Activated CD8-positive, alpha-beta T cell treated with anti-CD3 and anti-CD28 coated beads, Interleukin-2, amount 10 ng/mL, durations not matched to agents 7 days and 5 days (primary cell): Measurements from ENCODE around the gene GNG13. TPM values are rescaled to one million over a fixed set of nuclear protein-coding genes. Genes with fewer than 3 reads are reported as not detected.
"Not testable (repeated sequence)": the region's sequence is repeated elsewhere in the genome, so short reads cannot be mapped to it uniquely, and the experiment has no call there.

Experiments
- ATAC-seq: fragments of 150-1000 bp; cut with Tn5 transposase; one replicate; pipeline ENCODE4 v1.10.0; 2021; ENCODE audit warnings: moderate library complexity
- CTCF ChIA-PET: fragments of 350-600 bp; sonication (Branson Sonifier 250); formaldehyde crosslinking; loops from one replicate; lab custom pipeline; 2021; ENCODE audit warnings: antibody characterized with exemption; lab: Charles Lee
- POLR2A ChIA-PET: fragments of 350-600 bp; sonication (Branson Sonifier 250); formaldehyde crosslinking; loops from one replicate; lab custom pipeline; 2021; ENCODE audit warnings: antibody characterized with exemption; lab: Charles Lee
- DNase-seq: peaks from one replicate; pipeline ENCODE4 v3.0.0-alpha.2; 2020
- H3K27ac Mint-ChIP-seq: one replicate; pipeline ENCODE4 v1.8.0; 2021; ENCODE audit warnings: mild to moderate bottlenecking, mixed read lengths
- H3K27me3 Mint-ChIP-seq: one replicate; pipeline ENCODE4 v1.8.0; 2021; ENCODE audit warnings: low read depth, mixed read lengths
- H3K36me3 Mint-ChIP-seq: one replicate; pipeline ENCODE4 v1.8.0; 2021; ENCODE audit warnings: low read depth, mixed read lengths
- H3K4me1 Mint-ChIP-seq: one replicate; pipeline ENCODE4 v1.8.0; 2021; ENCODE audit warnings: low read depth, mixed read lengths
- H3K4me3 Mint-ChIP-seq: one replicate; pipeline ENCODE4 v1.8.0; 2021; ENCODE audit warnings: mild to moderate bottlenecking, mixed read lengths
- H3K9me3 Mint-ChIP-seq: one replicate; pipeline ENCODE4 v1.8.0; 2022; ENCODE audit warnings: mixed read lengths; ENCODE audit not compliant: insufficient read depth
- total RNA-seq, 2 experiments: library from RNA; stranded (reverse); gene quantifications; one replicate each; pipeline ENCODE4 v1.2.3, GENCODE V29; 2021

GNG13 gene
- total RNA-seq, 2 experiments from 2014 or later, result not detected

GRCh38 chr16:760545-761343 is 39.8 kb downstream of the GNG13 start, which contains the start of gene MSLN:
MSLN (plus strand) TSS chr16:760734; CDS start chr16:762681, 1,947 bp downstream.
- Mint-ChIP-seq H3K27me3 (peaks cover 4% of the 10 kb centered on the region), H3K27ac (no peak within 1 kb of the TSS), H3K4me1 (peaks cover 5% of the 10 kb centered on the region), H3K9me3 (no peaks in the 10 kb centered on the region), H3K36me3 (no peaks in the 10 kb centered on the region), H3K4me3 (no peak within 1 kb of the TSS)
- no peak for DNase-seq
- no peak for ATAC-seq
- ChIA-PET CTCF (no interaction called here), POLR2A (no interaction called here)

DNA sequence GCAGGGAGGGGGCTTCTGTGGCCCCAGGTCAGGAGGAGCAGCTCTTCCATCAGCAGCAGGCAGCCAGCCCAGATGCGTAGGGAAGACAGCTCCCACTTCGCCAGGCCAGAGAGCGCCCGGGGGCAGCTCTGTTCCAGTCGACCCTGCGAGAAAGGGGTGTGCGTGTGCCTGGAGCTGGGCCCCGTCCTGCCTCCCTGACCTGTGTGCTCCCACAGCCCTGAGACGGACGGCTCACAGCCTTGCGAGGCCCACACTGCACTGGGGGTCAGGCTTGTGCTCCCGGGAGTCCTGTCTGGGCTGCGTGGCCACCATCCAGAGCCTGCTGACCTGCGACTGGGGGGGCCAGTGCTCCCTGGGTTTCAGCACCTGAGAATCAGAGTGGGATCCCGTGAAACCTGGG is 40.5 kb downstream of the GNG13 start:
- peaks cover 4% of the 10 kb centered on the region for H3K27me3 Mint-ChIP-seq
- no peak overlapping the region for H3K27ac Mint-ChIP-seq
- DNase-seq (no peak), ATAC-seq (no peak)
- peaks cover 5% of the 10 kb centered on the region for H3K4me1 Mint-ChIP-seq
- ChIA-PET CTCF (no interaction called here), POLR2A (no interaction called here)
- H3K4me3 Mint-ChIP-seq, result no peak overlapping the region
- no peaks in the 10 kb centered on the region for H3K9me3 Mint-ChIP-seq
- H3K36me3 Mint-ChIP-seq, result no peaks in the 10 kb centered on the region

DNA sequence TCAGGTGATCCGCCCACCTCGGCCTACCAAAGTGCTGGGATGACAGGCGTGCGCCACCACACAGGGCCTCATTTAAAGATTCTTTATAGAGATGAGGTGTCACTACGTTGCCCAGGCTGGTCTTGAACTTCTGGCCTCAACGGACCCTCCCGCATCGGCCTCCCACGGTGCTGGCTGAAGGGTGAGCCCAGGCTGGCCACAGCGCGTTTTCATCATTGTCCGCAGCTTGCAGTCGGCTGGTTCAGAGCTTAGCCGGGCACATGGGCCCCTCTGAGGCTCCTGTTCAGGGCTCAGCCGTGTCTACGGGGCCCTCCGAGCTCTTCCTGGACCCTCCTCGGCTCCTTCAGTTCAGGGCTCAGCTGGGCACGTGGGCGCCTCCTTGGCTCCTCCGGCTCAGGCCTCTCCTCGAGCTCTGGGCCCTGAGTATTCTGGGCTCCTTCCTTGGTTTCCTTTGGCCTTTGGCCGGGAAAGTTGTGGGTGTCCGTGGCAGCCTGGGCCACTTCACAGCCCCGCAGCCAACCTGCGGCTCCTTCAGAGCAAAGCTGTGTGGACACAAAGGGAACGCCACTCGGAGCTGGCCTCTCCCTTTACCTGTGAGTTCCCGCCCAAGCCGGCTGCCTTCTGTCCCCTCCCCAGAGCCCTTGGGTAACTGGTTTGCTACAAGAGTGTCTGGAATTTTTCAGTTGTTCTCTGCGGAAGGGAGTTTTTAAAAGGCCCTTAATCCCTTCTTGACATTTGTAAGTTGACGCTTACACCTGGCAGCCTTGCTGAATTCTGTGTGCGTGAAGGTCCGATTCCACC is 41.2 kb downstream of the GNG13 start:
- CTCF ChIA-PET, result no interaction called here
- ATAC-seq, result no peak
- H3K27ac Mint-ChIP-seq, result no peak overlapping the region
- H3K9me3 Mint-ChIP-seq, result no peaks in the 10 kb centered on the region
- H3K4me3 Mint-ChIP-seq, result no peak overlapping the region
- no peaks in the 10 kb centered on the region for H3K36me3 Mint-ChIP-seq
- POLR2A ChIA-PET, result no interaction called here
- H3K27me3 Mint-ChIP-seq, result peaks cover 4% of the 10 kb centered on the region
- no peak for DNase-seq
- peaks cover 7% of the 10 kb centered on the region for H3K4me1 Mint-ChIP-seq

- Mint-ChIP-seq H3K4me1 (peaks cover 7% of the 10 kb centered on the region), H3K27me3 (peaks cover 6% of the 10 kb centered on the region), H3K9me3 (no peaks in the 10 kb centered on the region), H3K4me3 (no peak overlapping the region), H3K36me3 (no peaks in the 10 kb centered on the region), H3K27ac (no peak overlapping the region)
- POLR2A ChIA-PET, result no interaction called here
- ATAC-seq (no peak), DNase-seq (no peak)
- CTCF ChIA-PET, result interaction anchor here (0.8 to 1.5 kb wide), 2 partner anchors 13 to 40 kb away, joined by 3 read pairs; no protein-coding TSS in a partner anchor
These were observed 44.1 kb downstream of the GNG13 start for GRCh38 chr16:756428-756827.

DNA sequence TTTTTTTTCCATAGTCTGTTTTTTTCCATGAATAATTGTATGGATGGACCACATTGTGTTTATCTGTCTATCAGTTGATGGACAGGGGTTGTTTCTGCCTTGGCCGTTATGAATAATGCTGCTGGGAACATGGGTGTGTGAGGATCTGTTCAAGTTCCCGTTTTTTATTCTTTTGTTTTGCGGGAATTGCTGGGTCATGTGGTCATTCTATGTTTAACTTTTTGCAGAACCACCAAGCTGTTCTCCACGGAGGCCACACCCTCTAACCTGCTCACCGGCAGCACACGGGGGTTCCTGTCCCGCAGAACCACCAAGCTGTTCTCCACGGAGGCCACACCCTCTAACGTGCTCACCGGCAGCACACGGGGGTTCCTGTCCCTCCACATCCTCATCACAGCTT is 45.9 kb downstream of the GNG13 start:
- no peak overlapping the region for H3K4me3 Mint-ChIP-seq
- H3K36me3 Mint-ChIP-seq, result no peaks in the 10 kb centered on the region
- DNase-seq, result no peak
- peaks cover 6% of the 10 kb centered on the region for H3K27me3 Mint-ChIP-seq
- CTCF ChIA-PET, result no interaction called here
- no peak for ATAC-seq
- no peaks in the 10 kb centered on the region for H3K9me3 Mint-ChIP-seq
- H3K4me1 Mint-ChIP-seq, result peaks cover 7% of the 10 kb centered on the region
- POLR2A ChIA-PET, result no interaction called here
- no peak overlapping the region for H3K27ac Mint-ChIP-seq

GRCh38 chr16:754121-754607 is 46.4 kb downstream of the GNG13 start:
- H3K9me3 Mint-ChIP-seq, H3K27ac Mint-ChIP-seq, POLR2A ChIA-PET, ATAC-seq, CTCF ChIA-PET, H3K27me3 Mint-ChIP-seq, DNase-seq, H3K4me1 Mint-ChIP-seq, H3K36me3 Mint-ChIP-seq, H3K4me3 Mint-ChIP-seq: not testable (repeated sequence)

DNA sequence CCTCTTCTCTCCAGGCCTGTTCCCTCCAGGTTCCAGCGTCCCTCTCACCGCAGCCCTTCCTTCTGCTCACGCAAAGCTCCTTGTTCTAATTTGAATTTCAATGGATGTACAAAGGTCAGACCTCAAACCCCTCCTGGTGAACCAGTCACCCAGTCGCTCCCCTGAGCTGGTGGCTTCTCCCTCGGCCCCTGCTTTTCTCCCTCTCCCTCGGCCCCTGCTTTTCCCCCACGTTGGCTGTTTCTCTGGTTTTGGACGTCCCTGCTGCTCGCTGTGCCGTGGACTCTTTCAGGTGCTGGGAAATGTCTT is 48.6 kb downstream of the GNG13 start:
- no peak overlapping the region for H3K27ac Mint-ChIP-seq
- H3K36me3 Mint-ChIP-seq, result no peaks in the 10 kb centered on the region
- POLR2A ChIA-PET, result no interaction called here
- CTCF ChIA-PET, result interaction anchor here (3.0 kb wide), 1 partner anchor 11 kb away, joined by 15 read pairs; the partner anchor contains the start of gene CIAO3
- ATAC-seq, result no peak
- H3K4me1 Mint-ChIP-seq, result peaks cover 2% of the 10 kb centered on the region
- no peaks in the 10 kb centered on the region for H3K9me3 Mint-ChIP-seq
- H3K4me3 Mint-ChIP-seq, result no peak overlapping the region
- no peak for DNase-seq
- H3K27me3 Mint-ChIP-seq, result peaks cover 2% of the 10 kb centered on the region

GRCh38 chr16:751152-752006 is 49.2 kb downstream of the GNG13 start:
- Mint-ChIP-seq H3K4me3 (no peak overlapping the region), H3K27me3 (peaks cover 2% of the 10 kb centered on the region), H3K27ac (no peak overlapping the region), H3K36me3 (no peaks in the 10 kb centered on the region), H3K4me1 (peaks cover 2% of the 10 kb centered on the region), H3K9me3 (no peaks in the 10 kb centered on the region)
- POLR2A ChIA-PET, result no interaction called here
- CTCF ChIA-PET, result interaction anchor here (3.0 kb wide), 1 partner anchor 10 kb away, joined by 15 read pairs; the partner anchor contains the start of gene CIAO3
- ATAC-seq (no peak), DNase-seq (no peak)

- no peaks in the 10 kb centered on the region for H3K9me3 Mint-ChIP-seq
- ATAC-seq (no peak), DNase-seq (no peak)
- H3K4me3 Mint-ChIP-seq, result no peak overlapping the region
- ChIA-PET POLR2A (no interaction called here), CTCF (interaction anchor here (3.0 kb wide), 1 partner anchor 9 kb away, joined by 15 read pairs; the partner anchor contains the start of gene CIAO3)
- H3K27ac Mint-ChIP-seq, result no peak overlapping the region
- peaks cover 2% of the 10 kb centered on the region for H3K4me1 Mint-ChIP-seq
- peaks cover 2% of the 10 kb centered on the region for H3K27me3 Mint-ChIP-seq
- no peaks in the 10 kb centered on the region for H3K36me3 Mint-ChIP-seq
These were observed 50.0 kb downstream of the GNG13 start for GRCh38 chr16:750485-750884.

GRCh38 chr16:749010-749409 is 51.5 kb downstream of the GNG13 start:
- Mint-ChIP-seq H3K4me1 (no peaks in the 10 kb centered on the region), H3K9me3 (no peaks in the 10 kb centered on the region), H3K4me3 (no peak overlapping the region), H3K27ac (no peak overlapping the region), H3K36me3 (no peaks in the 10 kb centered on the region), H3K27me3 (peaks cover 2% of the 10 kb centered on the region)
- DNase-seq (no peak), ATAC-seq (no peak)
- POLR2A ChIA-PET, result interaction anchor here (0.6 kb wide), 1 partner anchor 33 kb away, joined by 3 read pairs; no protein-coding TSS in a partner anchor
- CTCF ChIA-PET, result interaction anchor here (1.5 kb wide), 1 partner anchor 34 kb away, joined by 3 read pairs; the partner anchor contains the start of gene METRN
